Calu3 (cell line): ENCODE measurements around the gene RBM39. TPM values are rescaled to one million over a fixed set of nuclear protein-coding genes. Genes with fewer than 3 reads are reported as not detected.
"Not testable (repeated sequence)": the region's sequence is repeated elsewhere in the genome, so short reads cannot be mapped to it uniquely, and the experiment has no call there.

Experiments
- BruUV-seq: library from RNA; stranded (reverse); fragments of 400-500 nt; replicated peaks from 2 replicates; lab custom pipeline; 2021; lab: Mats Ljungman, UMichigan
- CTCF ChIA-PET: fragments of 300-600 bp; sonication (Branson Sonifier 250); formaldehyde crosslinking; loops from one replicate; lab custom pipeline; 2022; ENCODE audit warnings: antibody characterized with exemption; lab: Charles Lee
- DNase-seq: peaks from one replicate; pipeline ENCODE4 v3.0.0; 2022
- H3K27ac Mint-ChIP-seq: one replicate; pipeline ENCODE4 v1.8.0; 2022; ENCODE audit warnings: mixed read lengths; ENCODE audit not compliant: unreplicated experiment
- H3K27me3 Mint-ChIP-seq: one replicate; pipeline ENCODE4 v1.8.0; 2022; ENCODE audit warnings: mixed read lengths; ENCODE audit not compliant: unreplicated experiment
- H3K36me3 Mint-ChIP-seq: one replicate; pipeline ENCODE4 v1.8.0; 2022; ENCODE audit warnings: mild to moderate bottlenecking, moderate library complexity, mixed read lengths; ENCODE audit not compliant: insufficient read depth, unreplicated experiment
- H3K4me1 Mint-ChIP-seq: one replicate; pipeline ENCODE4 v1.8.0; 2022; ENCODE audit warnings: mild to moderate bottlenecking, low read depth, mixed read lengths; ENCODE audit not compliant: unreplicated experiment
- H3K4me3 Mint-ChIP-seq: one replicate; pipeline ENCODE4 v1.8.0; 2022; ENCODE audit warnings: mild to moderate bottlenecking, low read depth, moderate library complexity, mixed read lengths; ENCODE audit not compliant: unreplicated experiment
- H3K9me3 Mint-ChIP-seq: one replicate; pipeline ENCODE4 v1.8.0; 2022; ENCODE audit warnings: low read depth, mixed read lengths; ENCODE audit not compliant: unreplicated experiment
- intact Hi-C: fragments of 100-400 bp; cut with micrococcal nuclease; formaldehyde crosslinking; loops from one replicate; pipeline ENCODE4 v1.10.0; 2022; ENCODE audit not compliant: unreplicated experiment
- total RNA-seq: library from RNA; stranded (reverse); gene quantifications from 2 replicates; pipeline ENCODE4 v1.2.3, GENCODE V29; 2022
- TF ChIP-seq, protein P1 (sequence below): fragments of 200-600 bp; IDR thresholded peaks from one replicate; pipeline ENCODE4 v1.8.0; 2022; ENCODE audit warnings: antibody characterized with exemption; ENCODE audit not compliant: unreplicated experiment

RBM39 gene
- total RNA-seq, 1 experiment from 2014 or later, result 479 TPM

DNA sequence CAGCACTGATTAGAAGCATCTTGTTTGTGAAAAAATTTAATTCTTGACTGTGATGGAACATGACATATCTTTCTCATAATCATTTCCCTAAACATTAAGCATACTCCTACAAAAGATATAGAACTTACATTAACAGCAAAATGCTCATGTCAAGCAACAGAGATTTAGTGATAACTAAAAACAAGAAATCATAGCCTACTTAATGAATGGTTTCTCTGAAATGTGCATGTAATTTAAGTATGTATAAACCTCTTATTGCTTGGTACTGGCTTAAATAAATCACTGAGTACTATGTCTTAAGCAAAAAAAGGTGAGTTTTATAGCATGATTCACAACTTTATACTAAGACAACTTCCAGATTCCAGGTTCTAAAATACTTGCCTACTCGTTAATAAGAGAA lies 33.6 kb downstream of the RBM39 start:
- Mint-ChIP-seq H3K36me3 (peaks cover 98% of the 10 kb centered on the region), H3K27ac (no peak overlapping the region), H3K27me3 (no peaks in the 10 kb centered on the region), H3K4me1 (peaks cover 11% of the 10 kb centered on the region), H3K4me3 (no peak overlapping the region), H3K9me3 (no peaks in the 10 kb centered on the region)
- no TSS peak for BruUV-seq
- CTCF ChIA-PET, result interaction anchor here (1.3 kb wide), 1 partner anchor 15 kb away, joined by 3 read pairs; no protein-coding TSS in a partner anchor
- TF ChIP-seq, protein P1, sequence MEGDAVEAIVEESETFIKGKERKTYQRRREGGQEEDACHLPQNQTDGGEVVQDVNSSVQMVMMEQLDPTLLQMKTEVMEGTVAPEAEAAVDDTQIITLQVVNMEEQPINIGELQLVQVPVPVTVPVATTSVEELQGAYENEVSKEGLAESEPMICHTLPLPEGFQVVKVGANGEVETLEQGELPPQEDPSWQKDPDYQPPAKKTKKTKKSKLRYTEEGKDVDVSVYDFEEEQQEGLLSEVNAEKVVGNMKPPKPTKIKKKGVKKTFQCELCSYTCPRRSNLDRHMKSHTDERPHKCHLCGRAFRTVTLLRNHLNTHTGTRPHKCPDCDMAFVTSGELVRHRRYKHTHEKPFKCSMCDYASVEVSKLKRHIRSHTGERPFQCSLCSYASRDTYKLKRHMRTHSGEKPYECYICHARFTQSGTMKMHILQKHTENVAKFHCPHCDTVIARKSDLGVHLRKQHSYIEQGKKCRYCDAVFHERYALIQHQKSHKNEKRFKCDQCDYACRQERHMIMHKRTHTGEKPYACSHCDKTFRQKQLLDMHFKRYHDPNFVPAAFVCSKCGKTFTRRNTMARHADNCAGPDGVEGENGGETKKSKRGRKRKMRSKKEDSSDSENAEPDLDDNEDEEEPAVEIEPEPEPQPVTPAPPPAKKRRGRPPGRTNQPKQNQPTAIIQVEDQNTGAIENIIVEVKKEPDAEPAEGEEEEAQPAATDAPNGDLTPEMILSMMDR, result no peak
- DNase-seq, result no peak
- intact Hi-C loops, result loop anchor here (2.0 kb wide), 1 partner anchor 30 kb away; no protein-coding TSS in a partner anchor

DNA sequence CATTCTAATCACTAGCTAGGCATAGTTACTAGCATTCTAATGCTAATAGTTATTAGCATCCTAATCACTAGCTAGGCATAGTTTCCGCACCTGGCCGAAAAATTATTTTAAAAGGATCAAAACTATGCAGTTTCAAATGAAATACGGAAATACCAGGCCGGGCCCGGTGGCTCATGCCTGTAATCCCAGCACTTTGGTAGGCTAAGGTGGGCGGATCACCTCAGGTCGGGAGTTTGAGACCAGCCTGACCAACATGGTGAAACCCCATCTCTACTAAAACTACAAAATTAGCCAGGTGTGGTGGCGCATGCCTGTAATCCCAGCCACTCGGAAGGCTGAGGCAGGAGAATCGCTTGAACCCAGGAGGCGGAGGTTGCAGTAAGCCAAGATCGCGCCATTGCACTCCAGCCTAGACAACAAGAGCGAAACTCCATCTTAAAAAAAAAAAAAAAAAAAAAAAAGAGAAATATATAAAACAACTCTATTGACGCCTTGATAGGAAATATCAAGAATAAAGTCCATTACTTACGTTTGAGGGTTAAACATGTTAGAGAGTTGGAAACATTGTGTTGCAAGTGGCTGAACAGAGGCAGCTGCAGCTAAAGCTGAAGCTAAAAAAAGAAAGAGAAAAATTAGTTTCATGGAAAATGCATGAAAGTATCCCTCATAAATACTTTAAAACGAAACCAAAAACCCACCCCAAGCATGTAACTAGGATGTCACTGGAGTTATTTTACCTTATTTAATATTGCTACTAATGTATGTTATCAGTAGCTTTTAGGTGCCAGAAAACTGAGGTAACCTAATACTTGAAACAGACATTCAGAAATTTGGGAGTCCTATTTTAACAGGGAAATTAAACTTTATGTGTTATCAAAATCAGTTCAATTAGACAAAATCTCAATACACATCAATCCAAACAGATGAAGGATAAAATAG lies 35.2 kb downstream of the RBM39 start:
- H3K9me3 Mint-ChIP-seq, intact Hi-C loops, H3K27ac Mint-ChIP-seq, DNase-seq, H3K27me3 Mint-ChIP-seq, BruUV-seq, H3K4me3 Mint-ChIP-seq: not testable (repeated sequence)
- CTCF ChIA-PET, result interaction anchor here (1.3 kb wide), 1 partner anchor 17 kb away, joined by 3 read pairs; no protein-coding TSS in a partner anchor
- peaks cover 11% of the 10 kb centered on the region for H3K4me1 Mint-ChIP-seq
- H3K36me3 Mint-ChIP-seq, result peaks cover 98% of the 10 kb centered on the region

DNA sequence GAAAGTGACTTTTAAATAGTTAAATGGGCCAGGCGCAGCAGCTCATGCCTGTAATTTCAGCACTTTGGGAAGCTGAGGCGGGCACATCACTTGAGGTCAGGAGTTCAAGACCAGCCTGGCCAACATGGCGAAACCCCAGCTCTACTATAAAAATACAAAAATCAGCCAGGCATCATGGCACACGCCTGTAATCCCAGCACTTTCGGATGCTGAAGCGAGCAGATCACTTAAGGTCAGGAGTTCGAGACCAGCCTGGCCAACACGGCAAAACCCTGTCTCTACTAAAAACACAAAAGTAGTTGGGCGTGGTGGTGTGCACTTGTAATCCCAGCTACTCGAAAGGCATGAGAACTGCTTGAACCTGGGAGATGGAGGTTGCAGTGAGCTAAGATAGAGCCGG lies 36.2 kb downstream of the RBM39 start:
- CTCF ChIA-PET, intact Hi-C loops, H3K4me1 Mint-ChIP-seq, BruUV-seq, H3K4me3 Mint-ChIP-seq, DNase-seq, H3K9me3 Mint-ChIP-seq, H3K27me3 Mint-ChIP-seq, H3K27ac Mint-ChIP-seq: not testable (repeated sequence)
- H3K36me3 Mint-ChIP-seq, result peaks cover 96% of the 10 kb centered on the region

DNA sequence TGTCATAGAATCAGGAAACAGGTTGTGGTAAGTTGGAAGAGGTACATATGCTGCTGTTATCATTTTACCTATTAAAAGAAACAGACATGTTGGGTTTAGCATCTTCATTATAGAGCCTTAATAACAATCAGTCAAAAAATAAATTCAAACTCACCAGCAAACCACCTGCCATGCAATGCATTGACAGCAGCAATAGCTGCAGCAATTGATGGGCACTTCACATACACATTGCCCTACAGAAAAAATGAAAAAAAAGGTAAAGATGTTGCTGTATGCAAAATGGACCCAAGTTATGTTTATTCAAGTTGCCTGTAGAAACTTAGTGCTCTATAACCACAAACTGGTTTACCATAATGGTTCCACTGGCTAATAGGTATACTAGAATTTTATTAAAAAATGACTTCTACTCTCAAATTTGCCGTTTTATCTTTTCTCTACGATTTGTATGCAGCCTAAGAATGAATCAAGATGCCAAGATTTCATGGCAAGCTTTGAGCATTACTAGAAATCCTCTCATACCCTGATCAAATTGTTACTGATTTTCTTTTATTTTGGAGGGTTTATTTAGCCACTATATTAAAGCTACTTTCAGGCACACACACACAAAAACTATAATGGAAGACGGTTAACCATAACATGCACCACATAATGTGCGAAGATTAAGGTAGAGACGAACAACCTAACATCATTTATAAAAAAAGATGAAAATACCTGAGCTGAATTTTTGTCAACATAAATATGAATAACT lies 37.4 kb downstream of the RBM39 start:
- peaks cover 96% of the 10 kb centered on the region for H3K36me3 Mint-ChIP-seq
- peaks cover 7% of the 10 kb centered on the region for H3K4me1 Mint-ChIP-seq
- H3K27me3 Mint-ChIP-seq, result no peaks in the 10 kb centered on the region
- H3K4me3 Mint-ChIP-seq, result no peak overlapping the region
- H3K9me3 Mint-ChIP-seq, result no peaks in the 10 kb centered on the region
- H3K27ac Mint-ChIP-seq, result peak overlapping the region; percentile 30
- no TSS peak for BruUV-seq
- intact Hi-C loops, result no loop called here
- no peak for DNase-seq
- CTCF ChIA-PET, result interaction anchor here (0.7 kb wide), 1 partner anchor 271 kb away, joined by 6 read pairs; no protein-coding TSS in a partner anchor
- TF ChIP-seq, protein P1, result no peak
